Measurements from ENCODE around the gene TPCN1. TPM values are rescaled to one million over a fixed set of nuclear protein-coding genes. Genes with fewer than 3 reads are reported as not detected.

Gene TPCN1
- total RNA-seq, 1 experiment from 2014 or later: 43.0 TPM

GRCh38 chr12:113340061-113340460, 118.8 kb downstream of the TPCN1 start:
- H3K4me1 Mint-ChIP-seq (ENCODE audit: insufficient read depth, unreplicated experiment): no peaks in the 10 kb centered on the region
- no peak for DNase-seq (ENCODE audit: unreplicated experiment)
- no peak overlapping the region for H3K4me3 Mint-ChIP-seq (ENCODE audit: unreplicated experiment)
- H3K27me3 Mint-ChIP-seq (ENCODE audit: insufficient read depth, unreplicated experiment): no peaks in the 10 kb centered on the region
- no peak for TF ChIP-seq CTCF (IDR thresholded peaks at IDR 0.05; ENCODE audit: unreplicated experiment)
- H3K9me3 Mint-ChIP-seq (ENCODE audit: unreplicated experiment): no peaks in the 10 kb centered on the region
- ChIA-PET CTCF (interaction anchor here (0.7 kb wide), 1 partner anchor 9 kb away, joined by 4 read pairs; no protein-coding TSS in a partner anchor), POLR2A (interaction anchor here (1.0 kb wide), 1 partner anchor 11 kb away, joined by 5 read pairs; no protein-coding TSS in a partner anchor)
- intact Hi-C loops (cut with micrococcal nuclease): no loop called here
- H3K36me3 Mint-ChIP-seq (ENCODE audit: insufficient read depth, unreplicated experiment): no peaks in the 10 kb centered on the region
- BruUV-seq (replicated peaks): no TSS peak
- no peak overlapping the region for H3K27ac Mint-ChIP-seq (ENCODE audit: low read depth, unreplicated experiment)

GRCh38 chr12:113341535-113341934, 120.3 kb downstream of the TPCN1 start:
- no TSS peak for BruUV-seq (replicated peaks)
- H3K4me3 Mint-ChIP-seq (ENCODE audit: unreplicated experiment): no peak overlapping the region
- no peaks in the 10 kb centered on the region for H3K36me3 Mint-ChIP-seq (ENCODE audit: insufficient read depth, unreplicated experiment)
- ChIA-PET POLR2A (no interaction called here), CTCF (no interaction called here)
- no peak for TF ChIP-seq CTCF (IDR thresholded peaks at IDR 0.05; ENCODE audit: unreplicated experiment)
- H3K27ac Mint-ChIP-seq (ENCODE audit: low read depth, unreplicated experiment): no peak overlapping the region
- H3K27me3 Mint-ChIP-seq (ENCODE audit: insufficient read depth, unreplicated experiment): no peaks in the 10 kb centered on the region
- intact Hi-C loops (cut with micrococcal nuclease): no loop called here
- DNase-seq (ENCODE audit: unreplicated experiment): no peak
- no peaks in the 10 kb centered on the region for H3K9me3 Mint-ChIP-seq (ENCODE audit: unreplicated experiment)
- no peaks in the 10 kb centered on the region for H3K4me1 Mint-ChIP-seq (ENCODE audit: insufficient read depth, unreplicated experiment)

- no TSS peak for BruUV-seq (replicated peaks)
- TF ChIP-seq CTCF (IDR thresholded peaks at IDR 0.05; ENCODE audit: unreplicated experiment): no peak
- Mint-ChIP-seq H3K9me3 (ENCODE audit: unreplicated experiment) (no peaks in the 10 kb centered on the region), H3K4me3 (ENCODE audit: unreplicated experiment) (no peak overlapping the region), H3K27me3 (ENCODE audit: insufficient read depth, unreplicated experiment) (no peaks in the 10 kb centered on the region), H3K4me1 (ENCODE audit: insufficient read depth, unreplicated experiment) (no peaks in the 10 kb centered on the region), H3K36me3 (ENCODE audit: insufficient read depth, unreplicated experiment) (no peaks in the 10 kb centered on the region), H3K27ac (ENCODE audit: low read depth, unreplicated experiment) (no peak overlapping the region)
- intact Hi-C loops (cut with micrococcal nuclease): no loop called here
- no peak for DNase-seq (ENCODE audit: unreplicated experiment)
- POLR2A ChIA-PET: no interaction called here
- CTCF ChIA-PET: no interaction called here
Observed at GRCh38 chr12:113345318-113345717, 124.1 kb downstream of the TPCN1 start.

GRCh38 chr12:113346353-113346752, 125.1 kb downstream of the TPCN1 start:
- Mint-ChIP-seq H3K4me3 (ENCODE audit: unreplicated experiment) (no peak overlapping the region), H3K36me3 (ENCODE audit: insufficient read depth, unreplicated experiment) (no peaks in the 10 kb centered on the region), H3K9me3 (ENCODE audit: unreplicated experiment) (no peaks in the 10 kb centered on the region), H3K4me1 (ENCODE audit: insufficient read depth, unreplicated experiment) (no peaks in the 10 kb centered on the region), H3K27ac (ENCODE audit: low read depth, unreplicated experiment) (no peak overlapping the region), H3K27me3 (ENCODE audit: insufficient read depth, unreplicated experiment) (no peaks in the 10 kb centered on the region)
- no TSS peak for BruUV-seq (replicated peaks)
- TF ChIP-seq CTCF (IDR thresholded peaks at IDR 0.05; ENCODE audit: unreplicated experiment): no peak
- intact Hi-C loops (cut with micrococcal nuclease): no loop called here
- no peak for DNase-seq (ENCODE audit: unreplicated experiment)
- ChIA-PET CTCF (interaction anchor here (1.1 to 1.3 kb wide), 2 partner anchors 8 to 131 kb away, joined by 3 to 5 read pairs; no protein-coding TSS in a partner anchor), POLR2A (no interaction called here)
